ENCODE measurements around the gene SYT1. TPM values are rescaled to one million over a fixed set of nuclear protein-coding genes. Genes with fewer than 3 reads are reported as not detected.

SYT1 gene
- total and polyA plus RNA-seq, 2 of the 4 experiments (the other 2 are of a cell fraction) = 2.8 to 3.0 TPM

GRCh38 chr12:78949532-78949931, 85.0 kb downstream of the SYT1 start:
- H3K4me3 ChIP-seq (ENCODE audit: insufficient read depth, low read depth, low read length) = no peak overlapping the region
- peaks cover 4% of the 10 kb centered on the region for H3K9me3 ChIP-seq (ENCODE audit: control insufficient read depth, insufficient read depth, low read length)
- no peak overlapping the region for H3K27ac ChIP-seq (ENCODE audit: insufficient read depth, low read length)
- no peak overlapping the region for H2BK120ac ChIP-seq (ENCODE audit: low read depth, low read length)
- BruUV-seq (replicated peaks) = no TSS peak
- no peak overlapping the region for H2AFZ ChIP-seq (replicated peaks; ENCODE audit: low read length, poor library complexity)
- no peak overlapping the region for H2BK20ac ChIP-seq (ENCODE audit: low read depth, low read length)
- CTCF ChIA-PET = no interaction called here
- ATAC-seq (ENCODE audit: low read depth) = no peak
- H3K9ac ChIP-seq (ENCODE audit: low read depth, low read length) = no peak overlapping the region
- no peaks in the 10 kb centered on the region for H3K79me1 ChIP-seq (ENCODE audit: low read depth in 1 of 2, low read length in 2 of 2)
- in situ Hi-C loops (cut with MboI; ENCODE audit: low sequenced_read_pairs) (no loop called here), intact Hi-C loops (cut with micrococcal nuclease) (no loop called here), dilution Hi-C loops (cut with HindIII; ENCODE audit: low sequenced_read_pairs, unreplicated experiment) (no loop called here)
- H3K18ac ChIP-seq (ENCODE audit: low read depth, low read length) = no peak overlapping the region
- H2BK5ac ChIP-seq (ENCODE audit: low read depth, low read length, poor library complexity, severe bottlenecking) = no peak overlapping the region
- H4K5ac ChIP-seq (ENCODE audit: low read depth, low read length) = no peak overlapping the region
- H3K36me3 ChIP-seq (ENCODE audit: control insufficient read depth, insufficient read depth, low read length) = no peaks in the 10 kb centered on the region
- no peak overlapping the region for H3K4me2 ChIP-seq (ENCODE audit: low read depth, low read length)
- TF ChIP-seq RAD21 (IDR thresholded peaks at IDR 0.05; ENCODE audit: low read length) = no peak
- peak; percentile 44 for TF ChIP-seq MAFK (IDR thresholded peaks at IDR 0.05; ENCODE audit: low read depth, low read length)
- H3K56ac ChIP-seq (ENCODE audit: extremely low read depth, insufficient read depth, low read length) = no peak overlapping the region
- no peak overlapping the region for H4K91ac ChIP-seq (ENCODE audit: insufficient read depth, low read depth, low read length)
- no peak overlapping the region for H2AK9ac ChIP-seq (replicated peaks; ENCODE audit: low read depth, low read length, poor library complexity)
- no peak overlapping the region for H3K14ac ChIP-seq (replicated peaks; ENCODE audit: low read depth, low read length)
- H3K27me3 ChIP-seq (ENCODE audit: control insufficient read depth, insufficient read depth, low read length) = no peaks in the 10 kb centered on the region
- H3K23ac ChIP-seq (ENCODE audit: low read depth, low read length) = no peak overlapping the region
- no peak for DNase-seq
- H4K20me1 ChIP-seq (ENCODE audit: insufficient read depth, low read length) = no peaks in the 10 kb centered on the region
- H2AK5ac ChIP-seq (ENCODE audit: low read depth, low read length) = no peak overlapping the region
- H2BK15ac ChIP-seq (ENCODE audit: low read depth, low read length) = no peak overlapping the region
- no peaks in the 10 kb centered on the region for H3K4me1 ChIP-seq (ENCODE audit: control insufficient read depth, insufficient read depth, low read length)
- H4K8ac ChIP-seq (ENCODE audit: low read depth in 2 of 2, low read length in 2 of 2) = no peak overlapping the region
- POLR2A ChIA-PET (ENCODE audit: unreplicated experiment) = no interaction called here
- H3K4ac ChIP-seq (ENCODE audit: low read depth, low read length) = no peak overlapping the region
- H3K9me1 ChIP-seq (ENCODE audit: insufficient read depth, low read length) = no peaks in the 10 kb centered on the region
